WTC11 (cell line): Measurements from ENCODE around the gene RIN1.
"Not testable (repeated sequence)": the region's sequence is repeated elsewhere in the genome, so short reads cannot be mapped to it uniquely, and the experiment has no call there.

Experiments used
- CTCF ChIP-seq: fragments of 200-600 bp; IDR thresholded peaks from 2 replicates; pipeline ENCODE4 v1.8.0; 2022; ENCODE audit warnings: antibody characterized with exemption
- E2F4 ChIP-seq: sonication (generic); formaldehyde crosslinking; IDR thresholded peaks from 2 replicates; pipeline ENCODE4 v1.8.1; 2022; ENCODE audit warnings: low read depth, mild to moderate bottlenecking, moderate library complexity, missing genetic modification reagents, borderline replicate concordance
- FOXK1 ChIP-seq: sonication (generic); formaldehyde crosslinking; IDR thresholded peaks from 2 replicates; pipeline ENCODE4 v1.8.0; 2022; ENCODE audit warnings: mild to moderate bottlenecking, moderate library complexity, missing genetic modification reagents
- NFYB ChIP-seq: sonication (generic); formaldehyde crosslinking; conservative IDR thresholded peaks from 2 replicates; pipeline ENCODE4 v1.8.0; 2022; ENCODE audit warnings: low read depth, missing genetic modification reagents
- SOX15 ChIP-seq: fragments of 250-450 bp; sonication (Bioruptor Pico); IDR thresholded peaks from 2 replicates; pipeline ENCODE4 v1.9.0; 2021; ENCODE audit warnings: mild to moderate bottlenecking
- ZBTB21 ChIP-seq: sonication (generic); formaldehyde crosslinking; IDR thresholded peaks from 2 replicates; pipeline ENCODE4 v1.8.1; 2023; ENCODE audit warnings: mild to moderate bottlenecking, missing genetic modification reagents, borderline replicate concordance
- ZNF671 ChIP-seq: fragments of 250-450 bp; sonication (Bioruptor Pico); IDR thresholded peaks from 2 replicates; pipeline ENCODE4 v1.8.0; 2021; ENCODE audit warnings: mild to moderate bottlenecking
- TF ChIP-seq, protein P1 (sequence below): sonication (generic); formaldehyde crosslinking; IDR thresholded peaks from 2 replicates; pipeline ENCODE4 v1.8.1; 2022; ENCODE audit warnings: low read depth, missing genetic modification reagents, borderline replicate concordance

DNA sequence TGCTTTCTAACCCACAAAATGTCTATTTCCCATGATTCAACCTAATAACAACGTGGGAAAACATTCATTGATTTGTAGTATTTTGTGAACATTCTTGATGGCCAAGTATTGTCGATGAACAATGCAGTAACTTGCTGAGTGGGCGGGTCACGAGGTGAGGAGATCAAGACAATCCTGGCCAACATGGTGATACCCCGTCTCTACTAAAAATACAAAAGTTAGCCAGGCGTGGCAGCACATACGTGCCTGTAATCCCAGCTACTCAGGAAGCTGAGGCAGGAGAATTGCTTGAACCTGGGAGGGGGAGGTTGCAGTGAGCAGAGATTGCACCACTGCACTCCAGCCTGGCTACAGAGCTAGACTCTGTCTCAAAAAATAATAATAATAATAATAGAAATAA, 44.0 kb upstream of the RIN1 start:
- not testable (repeated sequence) for TF ChIP-seq E2F4 (CRISPR knock-in tag); CTCF; NFYB (CRISPR knock-in tag); ZNF671 (CRISPR knock-in tag); ZBTB21; FOXK1 (CRISPR knock-in tag); SOX15 (CRISPR knock-in tag)
- TF ChIP-seq, protein P1, sequence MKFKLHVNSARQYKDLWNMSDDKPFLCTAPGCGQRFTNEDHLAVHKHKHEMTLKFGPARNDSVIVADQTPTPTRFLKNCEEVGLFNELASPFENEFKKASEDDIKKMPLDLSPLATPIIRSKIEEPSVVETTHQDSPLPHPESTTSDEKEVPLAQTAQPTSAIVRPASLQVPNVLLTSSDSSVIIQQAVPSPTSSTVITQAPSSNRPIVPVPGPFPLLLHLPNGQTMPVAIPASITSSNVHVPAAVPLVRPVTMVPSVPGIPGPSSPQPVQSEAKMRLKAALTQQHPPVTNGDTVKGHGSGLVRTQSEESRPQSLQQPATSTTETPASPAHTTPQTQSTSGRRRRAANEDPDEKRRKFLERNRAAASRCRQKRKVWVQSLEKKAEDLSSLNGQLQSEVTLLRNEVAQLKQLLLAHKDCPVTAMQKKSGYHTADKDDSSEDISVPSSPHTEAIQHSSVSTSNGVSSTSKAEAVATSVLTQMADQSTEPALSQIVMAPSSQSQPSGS: not testable (repeated sequence)
